DMS53 treated with DMSO at 0.1 percent for 48 hours (cell line): ENCODE measurements around the gene CTSW.
A peak's percentile ranks its signal among the peaks of the same experiment; 100 is the strongest.
"Not testable (repeated sequence)": the region's sequence is repeated elsewhere in the genome, so short reads cannot be mapped to it uniquely, and the experiment has no call there.

Experiments
- DNase-seq: peaks from one replicate; lab custom pipeline; 2025; ENCODE audit not compliant: unreplicated experiment; lab: John Stamatoyannopoulos, UW

The CTSW gene

GRCh38 chr11:65879617-65880016 lies at the start of gene CTSW:
Gene CTSW, plus strand, starts transcription at chr11:65879837. Its CDS starts 18 bp downstream, at chr11:65879855.
- no peak for DNase-seq

GRCh38 chr11:65832231-65832630 lies 47.4 kb upstream of the CTSW start:
- not testable (repeated sequence) for DNase-seq

DNA sequence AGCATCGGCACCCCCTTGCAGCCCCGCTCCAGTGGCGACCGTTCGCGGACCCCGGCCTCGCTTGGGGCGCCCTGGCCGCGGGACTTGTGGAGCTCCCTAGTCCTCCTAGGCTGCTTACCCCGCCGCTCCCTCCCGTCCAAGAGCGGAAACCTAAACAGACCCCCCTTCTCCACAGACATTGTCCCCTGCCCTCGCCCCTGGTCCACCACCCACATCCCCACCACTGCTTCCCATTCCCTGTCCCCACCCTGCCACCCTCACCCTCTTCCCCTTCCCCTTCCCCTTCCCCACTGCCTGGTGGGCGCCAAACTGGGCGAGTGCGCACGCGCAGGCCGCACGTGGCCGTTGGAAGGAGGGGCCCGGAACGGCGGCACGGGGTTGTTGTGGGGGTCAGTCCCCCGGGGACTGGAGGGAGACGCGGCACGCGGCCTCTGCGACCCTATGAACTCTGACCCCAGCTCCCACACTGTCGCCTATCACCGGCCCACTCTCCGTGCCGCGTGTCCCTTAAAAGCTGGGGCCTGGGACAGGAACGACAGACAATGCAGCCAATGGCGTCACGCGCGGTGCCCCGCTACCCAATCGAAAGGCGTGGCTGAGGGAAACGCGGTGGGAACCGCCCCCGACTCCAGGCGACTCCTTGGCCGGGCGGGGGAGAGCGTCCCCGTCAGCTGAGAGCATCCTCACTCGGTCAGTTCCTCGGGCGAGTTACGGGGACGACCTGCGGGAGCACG lies 46.2 kb upstream of the CTSW start, which contains the start of gene SNX32:
TSS of gene SNX32 (plus strand) at position 667 of the 734 bp plus-strand sequence. CDS start 103 bp downstream, outside the sequence.
- DNase-seq, result peak; percentile 37

DNA sequence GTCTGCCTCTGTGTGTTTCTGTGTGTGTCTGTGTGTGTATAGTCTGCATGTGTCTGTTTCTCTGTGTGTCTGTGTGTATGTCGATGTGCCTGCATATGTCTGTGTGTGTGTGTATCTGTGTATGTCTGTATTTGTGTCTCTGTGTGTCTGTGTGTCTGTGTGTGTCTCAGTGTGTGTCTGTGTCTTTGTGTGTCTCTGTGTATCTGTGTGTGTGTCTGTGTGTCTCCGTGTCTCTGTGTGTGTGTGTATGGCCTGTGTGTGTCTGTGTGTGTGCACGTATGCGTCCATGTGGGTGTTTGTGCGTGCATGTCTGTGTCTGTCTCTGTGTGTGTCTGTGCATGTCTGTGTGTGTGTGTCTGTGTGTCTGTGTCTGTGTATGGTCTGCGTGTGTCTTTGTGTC lies 45.4 kb upstream of the CTSW start:
- no peak for DNase-seq

DNA sequence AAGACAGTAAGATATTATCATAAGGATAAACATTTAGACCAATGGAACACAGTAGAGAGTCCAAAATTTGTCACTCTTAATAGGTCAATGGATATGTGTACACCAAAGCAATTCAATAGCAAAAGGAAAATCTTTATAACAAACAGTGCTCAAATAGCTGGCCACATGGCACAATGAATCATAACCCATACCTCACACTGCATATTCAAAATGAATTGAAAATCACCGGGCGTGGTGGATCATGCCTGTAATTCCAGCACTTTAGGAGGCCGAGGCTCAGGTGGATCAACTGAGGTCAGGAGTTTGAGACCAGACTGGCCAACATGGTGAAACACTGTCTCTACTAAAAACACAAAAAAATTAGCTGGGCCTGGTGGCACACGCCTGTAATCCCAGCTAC lies 37.5 kb upstream of the CTSW start:
- DNase-seq, result no peak

GRCh38 chr11:65843811-65844210 lies 35.8 kb upstream of the CTSW start:
- no peak for DNase-seq

DNA sequence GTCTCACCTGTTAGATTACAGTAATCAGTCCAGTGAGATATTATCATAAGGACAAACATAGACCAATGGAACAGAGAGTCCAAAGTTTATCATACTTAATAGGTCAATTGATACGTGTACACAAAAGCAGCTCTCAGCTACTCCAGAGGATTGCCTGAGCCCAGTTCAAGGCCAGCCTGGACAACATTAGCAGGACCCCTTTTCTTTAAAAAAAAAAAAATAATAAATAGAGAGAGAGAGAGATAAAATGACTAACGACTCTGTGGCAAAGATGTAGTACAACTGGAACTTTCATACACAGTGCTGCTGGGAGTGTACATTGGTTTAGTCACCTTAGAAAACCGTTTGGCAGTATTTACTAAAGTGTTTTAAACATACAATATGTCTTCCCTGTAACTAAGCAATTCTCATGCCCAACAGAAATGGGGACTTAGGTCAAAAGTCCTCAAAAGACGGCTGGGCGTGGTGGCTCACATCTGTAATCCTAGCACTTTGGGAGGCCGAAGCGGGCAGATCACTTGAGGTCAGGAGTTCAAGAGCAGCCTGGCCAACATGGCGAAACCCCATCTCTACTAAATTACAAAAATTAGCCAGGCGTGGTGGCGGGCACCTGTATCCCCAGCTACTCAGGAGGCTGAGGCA lies 35.3 kb upstream of the CTSW start:
- no peak for DNase-seq

DNA sequence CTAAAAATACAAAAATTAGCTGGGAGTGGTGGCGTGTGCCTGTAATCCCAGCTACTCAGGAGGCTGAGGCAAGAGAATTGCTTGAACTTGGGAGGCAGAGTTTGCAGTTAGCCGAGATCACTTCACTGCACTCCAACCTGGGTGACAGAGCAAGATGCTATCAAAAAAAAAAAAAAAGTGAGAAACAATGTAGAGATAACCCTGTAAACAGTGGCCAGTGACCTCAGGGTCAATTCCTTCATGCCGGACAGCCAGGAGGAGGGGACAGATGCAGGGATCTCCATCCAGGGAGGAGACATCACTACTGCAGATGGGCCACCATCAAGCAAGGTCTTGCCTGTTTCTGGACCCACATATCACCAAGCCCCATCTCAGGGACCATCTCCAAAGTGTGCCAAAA lies 31.9 kb upstream of the CTSW start:
- DNase-seq, result no peak

GRCh38 chr11:65848693-65849092 lies 30.9 kb upstream of the CTSW start:
- not testable (repeated sequence) for DNase-seq

- DNase-seq, result no peak
Observed at GRCh38 chr11:65849366-65849765, 30.3 kb upstream of the CTSW start.

- no peak for DNase-seq
Observed at GRCh38 chr11:65849771-65850216, 29.8 kb upstream of the CTSW start.

- no peak for DNase-seq
Observed at GRCh38 chr11:65850217-65851082, 29.2 kb upstream of the CTSW start.

DNA sequence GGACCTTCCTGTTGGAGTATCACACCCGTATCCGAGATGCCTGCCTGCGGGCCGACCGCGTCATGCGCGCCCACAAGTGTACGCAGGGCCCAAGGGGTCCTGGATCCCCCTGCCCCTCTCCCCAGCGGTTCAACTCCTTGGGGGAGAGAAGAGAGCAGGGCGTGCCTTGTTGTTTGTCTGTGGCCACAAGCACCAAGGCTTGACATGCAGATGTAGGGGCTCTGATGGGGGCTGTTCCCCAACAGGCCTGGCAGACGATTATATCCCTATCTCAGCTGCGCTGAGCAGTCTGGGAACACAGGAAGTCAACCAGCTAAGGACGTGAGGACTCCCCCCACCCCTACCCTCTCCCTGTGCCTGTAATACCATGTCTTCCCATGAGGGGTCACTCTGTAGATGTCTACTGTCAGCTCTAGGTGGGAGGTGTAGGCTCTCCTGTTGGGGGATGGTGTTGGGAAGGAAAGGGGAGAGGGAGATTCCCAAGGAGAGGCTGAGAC lies 28.5 kb upstream of the CTSW start:
- DNase-seq, result no peak

DNA sequence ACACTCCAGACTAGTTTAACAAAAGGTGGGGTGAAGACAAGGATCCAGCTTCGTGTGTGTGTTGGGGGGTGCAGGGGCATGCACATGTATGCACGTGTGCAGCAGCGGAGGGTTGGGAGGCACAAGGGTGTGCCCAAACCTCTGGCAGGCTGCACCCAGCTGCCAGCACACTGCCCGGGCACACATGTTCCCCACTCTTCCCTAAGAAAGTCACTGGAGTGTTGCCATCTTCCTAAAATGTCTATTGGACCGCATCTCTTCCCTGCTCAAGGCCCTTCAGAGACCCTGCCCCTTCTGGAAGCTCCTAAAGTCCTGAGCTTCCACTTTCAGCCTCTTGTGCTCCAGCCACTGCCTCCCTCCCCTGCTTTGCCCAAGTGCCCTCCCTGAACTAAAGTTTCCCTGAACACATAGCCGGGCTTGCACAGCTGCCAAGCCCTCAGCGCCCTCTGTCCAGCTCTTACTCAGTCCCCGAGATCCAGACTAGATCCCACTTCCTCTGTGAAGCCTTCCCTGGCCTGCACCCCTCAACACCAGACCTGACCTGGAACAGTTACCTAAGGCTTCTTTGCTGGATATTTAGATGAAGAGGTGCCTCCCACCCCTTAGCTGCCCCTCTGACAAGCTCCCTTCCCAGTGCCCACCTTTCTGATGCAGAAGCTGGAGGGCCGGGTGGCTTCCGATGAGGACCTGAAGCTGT lies 27.7 kb upstream of the CTSW start:
- no peak for DNase-seq

DNA sequence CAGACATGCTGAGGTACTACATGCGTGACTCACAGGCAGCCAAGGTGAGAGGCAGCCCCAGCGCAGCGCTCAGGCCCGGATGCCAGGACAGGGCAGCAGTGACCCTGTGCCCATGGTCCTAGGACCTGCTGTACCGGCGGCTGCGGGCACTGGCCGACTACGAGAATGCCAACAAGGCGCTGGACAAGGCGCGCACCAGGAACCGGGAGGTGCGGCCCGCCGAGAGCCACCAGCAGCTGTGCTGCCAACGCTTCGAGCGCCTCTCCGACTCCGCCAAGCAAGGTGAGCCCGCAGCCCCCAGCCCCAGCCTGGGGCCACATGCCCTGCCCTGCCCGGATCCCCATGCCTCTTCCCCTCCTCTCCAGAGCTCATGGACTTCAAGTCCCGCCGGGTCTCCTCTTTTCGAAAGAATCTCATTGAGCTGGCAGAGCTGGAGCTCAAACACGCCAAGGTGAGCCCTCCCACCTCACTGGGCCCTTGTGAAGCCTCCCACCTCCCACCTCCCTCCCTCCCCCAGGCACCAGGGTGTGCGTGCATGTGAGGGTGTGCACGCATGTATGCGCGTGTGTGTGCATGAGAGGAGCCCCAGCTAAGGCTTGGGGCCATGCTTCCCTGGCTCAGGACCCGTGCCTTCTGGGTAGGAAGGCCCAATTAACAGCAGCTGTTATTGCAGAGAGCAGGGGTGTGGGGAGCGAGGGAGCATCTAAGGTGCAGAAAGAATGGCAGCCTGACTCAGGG lies 27.0 kb upstream of the CTSW start:
- no peak for DNase-seq

GRCh38 chr11:65853246-65853979 lies 26.2 kb upstream of the CTSW start:
- no peak for DNase-seq

GRCh38 chr11:65854161-65854592 lies 25.5 kb upstream of the CTSW start:
- no peak for DNase-seq

- DNase-seq, result no peak
Observed at GRCh38 chr11:65854852-65855837, 24.5 kb upstream of the CTSW start.
